GM12878 (cell line): Measurements from ENCODE around the gene HYPK. TPM values are rescaled to one million over a fixed set of nuclear protein-coding genes. Genes with fewer than 3 reads are reported as not detected.

Experiments used
- ATAC-seq: fragments of 200-7000 bp; cut with Tn5 transposase; 3 replicates; pipeline ENCODE4 v1.9.1; 2020; ENCODE audit warnings: mild to moderate bottlenecking, moderate library complexity
- BruUV-seq: library from RNA; stranded (reverse); fragments of 400-500 nt; replicated peaks from 2 replicates; lab custom pipeline; 2021; lab: Mats Ljungman, UMichigan
- CTCF ChIA-PET: fragments of 300-600 bp; sonication (Branson Sonifier 250); formaldehyde crosslinking; extraction: SDS; loops from one replicate; lab custom pipeline; 2021; ENCODE audit warnings: inconsistent platforms; lab: Yijun Ruan, JAX
- POLR2A ChIA-PET: fragments of 350-600 bp; formaldehyde crosslinking; extraction: SDS; loops from one replicate; lab custom pipeline; 2021; ENCODE audit warnings: inconsistent platforms; lab: Charles Lee
- RAD21 ChIA-PET: fragments of 300-600 bp; sonication (Branson Sonifier 250); formaldehyde crosslinking; loops from one replicate; lab custom pipeline; 2023; ENCODE audit warnings: antibody characterized with exemption; ENCODE audit not compliant: unreplicated experiment; lab: Charles Lee
- SMC1A ChIA-PET: fragments of 300-600 bp; sonication (Branson Sonifier 250); formaldehyde crosslinking; loops from one replicate; lab custom pipeline; 2023; ENCODE audit not compliant: unreplicated experiment, uncharacterized antibody; lab: Charles Lee
- DNase-seq: peaks from one replicate; pipeline ENCODE4 v3.0.0-alpha.2; 2011; ENCODE audit warnings: low read depth, low spot score
- FAIRE-seq: peaks from 3 replicates; lab custom pipeline; 2011; peaks lifted over from hg19 to GRCh38; lab: Jason Lieb, UNC
- H2AFZ ChIP-seq: 2 replicates; pipeline ENCODE4 v1.6.0; 2011; ENCODE audit warnings: low read depth, low read length, control low read depth; ENCODE audit not compliant: control insufficient read depth
- H3K27ac ChIP-seq: 2 replicates; pipeline ENCODE4 v1.5.1; 2011; ENCODE audit warnings: control low read depth; ENCODE audit not compliant: control insufficient read depth, insufficient read depth
- H3K27me3 ChIP-seq, 2 experiments: replicated peaks in 1 of 2; 2 replicates each; pipeline versions ENCODE4 v1.6.0 to v1.6.1; 2011; ENCODE audit warnings: low read length in 1 of 2; ENCODE audit not compliant: control insufficient read depth in 2 of 2, insufficient read depth in 2 of 2
- H3K36me3 ChIP-seq, 2 experiments: 2 replicates each; pipeline ENCODE4 v1.5.1; 2011; ENCODE audit warnings: low read length in 1 of 2; ENCODE audit not compliant: control insufficient read depth in 2 of 2, insufficient read depth in 2 of 2
- H3K4me1 ChIP-seq: 2 replicates; pipeline ENCODE4 v1.6.1; 2011; ENCODE audit warnings: mild to moderate bottlenecking, low read length, moderate library complexity, mixed read lengths; ENCODE audit not compliant: control insufficient read depth, insufficient read depth
- H3K4me2 ChIP-seq: 2 replicates; pipeline ENCODE4 v1.6.0; 2011; ENCODE audit warnings: control low read depth; ENCODE audit not compliant: control insufficient read depth, insufficient read depth
- H3K4me3 ChIP-seq: fragments of 200-600 bp; sonication (generic); 2 replicates; pipeline ENCODE4 v1.5.1; 2016
- H3K79me2 ChIP-seq: 2 replicates; pipeline ENCODE4 v1.6.0; 2011; ENCODE audit warnings: low read length; ENCODE audit not compliant: control insufficient read depth, insufficient read depth
- H3K9ac ChIP-seq: 2 replicates; pipeline ENCODE4 v1.8.0; 2011; ENCODE audit warnings: low read length, control low read depth, mixed read lengths; ENCODE audit not compliant: control insufficient read depth, insufficient read depth
- H3K9me3 ChIP-seq: replicated peaks from 3 replicates; pipeline ENCODE4 v1.5.1; 2011; ENCODE audit warnings: mild to moderate bottlenecking, low read length; ENCODE audit not compliant: control insufficient read depth, insufficient read depth
- H4K20me1 ChIP-seq: 2 replicates; pipeline ENCODE4 v1.6.0; 2011; ENCODE audit not compliant: control insufficient read depth, insufficient read depth
- CBX3 ChIP-seq: fragments of 200-600 bp; sonication (generic); IDR thresholded peaks from 2 replicates; pipeline ENCODE4 v1.6.1; 2016; ENCODE audit warnings: low read depth, borderline replicate concordance
- EZH2 ChIP-seq: IDR thresholded peaks from 2 replicates; pipeline ENCODE4 v1.6.1; 2012; ENCODE audit warnings: low read depth, mild to moderate bottlenecking, control low read depth, inconsistent platforms, low read length, borderline replicate concordance; ENCODE audit not compliant: control insufficient read depth
- HCFC1 ChIP-seq: fragments of 150-350 bp; IDR thresholded peaks from 2 replicates; pipeline ENCODE4 v1.6.1; 2014; ENCODE audit warnings: low read length
- HSF1 ChIP-seq: fragments of 150-350 bp; IDR thresholded peaks from 2 replicates; pipeline ENCODE4 v1.6.1; 2014; ENCODE audit warnings: mild to moderate bottlenecking, low read depth, low read length
- MEF2A ChIP-seq: IDR thresholded peaks from 2 replicates; pipeline ENCODE4 v1.6.1; 2011; ENCODE audit warnings: low read depth, mild to moderate bottlenecking, low read length, moderate library complexity; ENCODE audit not compliant: insufficient read depth
- NFYB ChIP-seq: IDR thresholded peaks from 2 replicates; pipeline ENCODE4 v1.6.1; 2011; ENCODE audit warnings: low read depth, mild to moderate bottlenecking, low read length, improper control_type of control experiment, moderate library complexity; ENCODE audit not compliant: insufficient read depth
- RELB ChIP-seq: fragments of 450-650 bp; IDR thresholded peaks from 2 replicates; pipeline ENCODE4 v1.6.1; 2017; ENCODE audit warnings: low read depth, mild to moderate bottlenecking, moderate library complexity
- SMC3 ChIP-seq: IDR thresholded peaks from 2 replicates; pipeline ENCODE4 v1.6.1; 2011; ENCODE audit warnings: low read length, improper control_type of control experiment, borderline replicate concordance
- SREBF2 ChIP-seq: IDR thresholded peaks from 2 replicates; pipeline ENCODE4 v1.6.1; 2012; ENCODE audit warnings: mild to moderate bottlenecking, low read length
- ZBED1 ChIP-seq: IDR thresholded peaks from 2 replicates; pipeline ENCODE4 v1.6.1; 2016; ENCODE audit warnings: borderline replicate concordance
- ZSCAN29 ChIP-seq: fragments of 450-650 bp; IDR thresholded peaks from 2 replicates; pipeline ENCODE4 v1.6.1; 2017; ENCODE audit warnings: mild to moderate bottlenecking, moderate library complexity
- WGBS: methylation state at CpG from one replicate; pipeline ENCODE4 v1.1.6; 2016; ENCODE audit warnings: low lambda C conversion rate; ENCODE audit not compliant: insufficient replicate concordance, insufficient coverage; ENCODE audit errors: missing lambda C conversion rate; 5-methylcytosine and 5-hydroxymethylcytosine counted together
- in situ Hi-C: fragments of 300-500 bp; cut with MboI; formaldehyde crosslinking; loops from 9 replicates; pipeline ENCODE4 v1.14.3; 2018; ENCODE audit warnings: mixed read lengths
- intact Hi-C: fragments of 100-400 bp; cut with micrococcal nuclease; formaldehyde crosslinking; loops from one replicate; pipeline ENCODE4 v1.14.2; 2022; ENCODE audit not compliant: unreplicated experiment
- polyA plus RNA-seq, 11 experiments: library from polyadenylated mRNA; depleted of rRNA in 4 of 11; unstranded in 6 of 11; stranded (reverse) in 5 of 11; fragments of >200 nt; fragmentation: Nextera tagmentation in 4 of 11; fragmentation: Illumina TruSeq in 1 of 11; extraction: Ambion mirVana in 4 of 11; extraction: Trizol in 1 of 11; gene quantifications; 1 replicate in 1 of 11; 2 replicates in 10 of 11; pipeline versions ENCODE4 v1.2.1 to v1.2.3, GENCODE V29; 2011 to 2016; ENCODE audit warnings: inconsistent platforms in 2 of 11, missing spikeins in 2 of 11, low read depth in 1 of 11
- total RNA-seq, 4 experiments: library from RNA; depleted of rRNA in 3 of 4; stranded (reverse); fragments of >200 nt in 3 of 4; fragmentation: Illumina TruSeq in 1 of 4; extraction: Trizol in 1 of 4; gene quantifications; 2 replicates each; pipeline versions ENCODE4 v1.2.1 to v1.2.3, GENCODE V29; 2013 to 2021
- TF ChIP-seq, protein P1 (sequence below): fragments of 150-350 bp; IDR thresholded peaks from 2 replicates; pipeline ENCODE4 v1.6.1; 2016; ENCODE audit warnings: low read depth, low read length

The HYPK gene
- total and polyA plus RNA-seq, 10 of the 15 experiments (the other 5 are each of a cell fraction or from before 2014, with no cell fraction given): 8.0 to 38.4 (median 17.5) TPM

- Histone ChIP-seq H3K4me1 (peaks cover 24% of the 10 kb centered on the region), H3K4me2 (peak within 1 kb of the TSS; percentile 52), H3K4me3 (peak within 1 kb of the TSS; percentile 78), H3K27ac (peak within 1 kb of the TSS; percentile 75), H3K79me2 (peaks cover 23% of the 10 kb centered on the region), H4K20me1 (no peaks in the 10 kb centered on the region; the same call in 1 of the 2 replicates), H3K36me3 (peaks cover under 1 to 33% of the 10 kb centered on the region in 2 experiments), H3K9me3 (no peaks in the 10 kb centered on the region), H2AFZ (peak within 1 kb of the TSS; percentile 53), H3K9ac (peak within 1 kb of the TSS; percentile 87), H3K27me3 (no peaks in the 10 kb centered on the region)
- WGBS: 93% methylated on average over 8 of the region's 8 CpGs
- in situ Hi-C loops (loop anchor here (5.0 to 25.0 kb wide), 3 partner anchors 48 to 1538 kb away; partner anchors contain the start of genes GANC and TMEM87A), intact Hi-C loops (loop anchor here (1.0 to 2.0 kb wide), 2 partner anchors 8 to 29 kb away; partner anchors contain the start of gene SERF2)
- FAIRE-seq (no peak), ATAC-seq (no peak), DNase-seq (no peak)
- ChIA-PET RAD21 (interaction anchor here (0.9 to 4.3 kb wide), 8 partner anchors 9 to 28 kb away, joined by 3 to 19 read pairs (median 10); partner anchors contain the start of genes ELL3, MFAP1 and WDR76), POLR2A (interaction anchor here (0.6 to 4.6 kb wide), 8 partner anchors 9 to 283 kb away, joined by 3 to 41 read pairs (median 7); partner anchors contain the start of genes ELL3, MFAP1 and SERF2), SMC1A (interaction anchor here (0.7 to 2.5 kb wide), 10 partner anchors 9 to 68 kb away, joined by 3 to 18 read pairs (median 4); partner anchors contain the start of genes MFAP1 and WDR76), CTCF (interaction anchor here (0.8 to 1.9 kb wide), 7 partner anchors 9 to 51 kb away, joined by 3 to 9 read pairs (median 6); partner anchors contain the start of gene ELL3)
- BruUV-seq: no TSS peak
- TF ChIP-seq HCFC1 (no peak), EZH2 (no peak), CBX3 (no peak), SREBF2 (no peak), NFYB (no peak), HSF1 (no peak), ZBED1 (no peak), RELB (no peak), ZSCAN29 (no peak), SMC3 (no peak), MEF2A (no peak)
- TF ChIP-seq, protein P1, sequence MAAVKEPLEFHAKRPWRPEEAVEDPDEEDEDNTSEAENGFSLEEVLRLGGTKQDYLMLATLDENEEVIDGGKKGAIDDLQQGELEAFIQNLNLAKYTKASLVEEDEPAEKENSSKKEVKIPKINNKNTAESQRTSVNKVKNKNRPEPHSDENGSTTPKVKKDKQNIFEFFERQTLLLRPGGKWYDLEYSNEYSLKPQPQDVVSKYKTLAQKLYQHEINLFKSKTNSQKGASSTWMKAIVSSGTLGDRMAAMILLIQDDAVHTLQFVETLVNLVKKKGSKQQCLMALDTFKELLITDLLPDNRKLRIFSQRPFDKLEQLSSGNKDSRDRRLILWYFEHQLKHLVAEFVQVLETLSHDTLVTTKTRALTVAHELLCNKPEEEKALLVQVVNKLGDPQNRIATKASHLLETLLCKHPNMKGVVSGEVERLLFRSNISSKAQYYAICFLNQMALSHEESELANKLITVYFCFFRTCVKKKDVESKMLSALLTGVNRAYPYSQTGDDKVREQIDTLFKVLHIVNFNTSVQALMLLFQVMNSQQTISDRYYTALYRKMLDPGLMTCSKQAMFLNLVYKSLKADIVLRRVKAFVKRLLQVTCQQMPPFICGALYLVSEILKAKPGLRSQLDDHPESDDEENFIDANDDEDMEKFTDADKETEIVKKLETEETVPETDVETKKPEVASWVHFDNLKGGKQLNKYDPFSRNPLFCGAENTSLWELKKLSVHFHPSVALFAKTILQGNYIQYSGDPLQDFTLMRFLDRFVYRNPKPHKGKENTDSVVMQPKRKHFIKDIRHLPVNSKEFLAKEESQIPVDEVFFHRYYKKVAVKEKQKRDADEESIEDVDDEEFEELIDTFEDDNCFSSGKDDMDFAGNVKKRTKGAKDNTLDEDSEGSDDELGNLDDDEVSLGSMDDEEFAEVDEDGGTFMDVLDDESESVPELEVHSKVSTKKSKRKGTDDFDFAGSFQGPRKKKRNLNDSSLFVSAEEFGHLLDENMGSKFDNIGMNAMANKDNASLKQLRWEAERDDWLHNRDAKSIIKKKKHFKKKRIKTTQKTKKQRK: no peak
These were observed 484 bp upstream of the HYPK start, which contains the start of gene SERINC4 for GRCh38 chr15:43799945-43800285. TSS of gene SERINC4 (minus strand) at chr15:43800220. CDS start at chr15:43799986, 234 bp downstream.
